ENCODE data around the gene NFIX.

GRCh38 chr19:12994701-12995595 lies at the start of gene NFIX:
- TF ChIP-seq POLR2A (IDR thresholded peaks at IDR 0.05) (no peak), CTCF (IDR thresholded peaks at IDR 0.05) (no peak), EP300 (IDR thresholded peaks at IDR 0.05) (peak in 1 of 2 donors; percentile 48)

Measured in tibial nerve (tissue), 4 donors.